Hippocampal formation (tissue), 2 donors: ENCODE results near the gene SYNPO2.

Experiments
- DNase-seq, 2 donors: peaks; one replicate each; lab custom pipeline; 2025; lab: John Stamatoyannopoulos, UW

Gene SYNPO2

GRCh38 chr4:119106036-119107000 is 217.7 kb downstream of the SYNPO2 start:
- no peak for DNase-seq

DNA sequence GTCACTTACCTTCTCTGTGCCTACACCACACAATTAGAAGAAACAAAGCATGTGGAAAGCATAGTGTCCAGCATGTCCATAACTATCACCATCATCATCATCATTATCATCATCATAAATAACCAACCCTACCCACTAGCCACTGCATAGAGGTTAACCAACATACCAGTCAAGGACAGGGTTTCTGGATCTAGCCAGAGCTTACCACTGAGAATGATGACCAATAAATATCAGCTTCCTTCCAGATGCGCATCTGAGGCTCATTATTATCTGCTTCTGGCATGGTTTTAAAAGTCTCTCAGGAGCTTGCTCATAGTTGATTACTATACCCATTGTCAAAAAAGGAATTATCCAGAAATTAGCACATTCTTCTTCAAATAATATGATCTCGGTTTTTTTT is 221.5 kb downstream of the SYNPO2 start:
- DNase-seq: no peak
